Prostate gland (tissue), 1 donor: ENCODE measurements around the gene ASH1L.

Experiments used
- POLR2A ChIP-seq: fragments of 450-650 bp; IDR thresholded peaks from one replicate; pipeline ENCODE4 v1.6.1; 2016; ENCODE audit warnings: antibody characterized with exemption, mild to moderate bottlenecking
- POLR2AphosphoS5 ChIP-seq: sonication (generic); formaldehyde crosslinking; IDR thresholded peaks from one replicate; pipeline ENCODE4 v1.6.1; 2017; ENCODE audit warnings: antibody characterized with exemption

DNA sequence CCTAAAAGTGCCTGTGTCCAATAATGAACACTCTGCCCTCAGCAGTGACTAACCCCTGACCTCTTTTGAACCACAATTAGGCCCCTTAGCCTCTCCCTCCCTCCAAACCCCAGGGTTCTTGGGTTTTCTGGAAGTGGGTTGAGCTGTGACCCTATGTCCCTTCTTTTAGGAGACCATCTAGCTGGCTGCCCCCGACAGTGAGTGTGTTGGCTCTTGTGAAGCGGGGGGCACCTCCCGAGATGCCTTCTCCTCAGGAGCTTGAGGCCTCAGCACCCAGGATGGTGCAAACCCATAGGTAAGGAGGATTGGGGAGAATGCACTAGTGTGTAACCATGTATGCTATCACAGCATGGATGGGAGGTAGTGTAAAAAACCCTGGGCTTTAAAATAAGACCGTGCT lies 234.6 kb downstream of the ASH1L start:
- TF ChIP-seq POLR2A = no peak
- TF ChIP-seq POLR2AphosphoS5 = no peak
